ENCODE results near the gene MAP2K1.
"Not testable (repeated sequence)": the region's sequence is repeated elsewhere in the genome, so short reads cannot be mapped to it uniquely, and the experiment has no call there.

The MAP2K1 gene

GRCh38 chr15:66386204-66387123 is at the start of gene MAP2K1:
MAP2K1 (plus strand) TSS chr15:66386912; CDS start chr15:66387348, 436 bp downstream.
- DNase-seq (ENCODE audit: low spot score), result peak; percentile 97

- DNase-seq (ENCODE audit: low spot score), result not testable (repeated sequence)
Observed at GRCh38 chr15:66348530-66348929, 38.2 kb upstream of the MAP2K1 start.

DNA sequence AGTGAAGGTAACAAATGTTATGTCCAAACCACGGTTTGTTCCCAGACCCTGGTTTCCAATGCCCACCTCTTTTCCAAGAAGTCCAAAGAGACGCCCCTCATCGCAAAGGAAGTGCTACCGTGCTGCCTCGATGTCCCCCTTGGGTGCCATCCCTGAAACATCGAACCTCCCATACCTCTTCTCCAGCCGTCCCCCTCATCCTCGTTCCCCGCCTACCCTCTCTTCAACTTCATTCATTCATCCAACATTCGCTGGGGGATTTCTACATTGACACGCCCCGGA is 30.7 kb upstream of the MAP2K1 start:
- DNase-seq (ENCODE audit: low spot score), result no peak

DNA sequence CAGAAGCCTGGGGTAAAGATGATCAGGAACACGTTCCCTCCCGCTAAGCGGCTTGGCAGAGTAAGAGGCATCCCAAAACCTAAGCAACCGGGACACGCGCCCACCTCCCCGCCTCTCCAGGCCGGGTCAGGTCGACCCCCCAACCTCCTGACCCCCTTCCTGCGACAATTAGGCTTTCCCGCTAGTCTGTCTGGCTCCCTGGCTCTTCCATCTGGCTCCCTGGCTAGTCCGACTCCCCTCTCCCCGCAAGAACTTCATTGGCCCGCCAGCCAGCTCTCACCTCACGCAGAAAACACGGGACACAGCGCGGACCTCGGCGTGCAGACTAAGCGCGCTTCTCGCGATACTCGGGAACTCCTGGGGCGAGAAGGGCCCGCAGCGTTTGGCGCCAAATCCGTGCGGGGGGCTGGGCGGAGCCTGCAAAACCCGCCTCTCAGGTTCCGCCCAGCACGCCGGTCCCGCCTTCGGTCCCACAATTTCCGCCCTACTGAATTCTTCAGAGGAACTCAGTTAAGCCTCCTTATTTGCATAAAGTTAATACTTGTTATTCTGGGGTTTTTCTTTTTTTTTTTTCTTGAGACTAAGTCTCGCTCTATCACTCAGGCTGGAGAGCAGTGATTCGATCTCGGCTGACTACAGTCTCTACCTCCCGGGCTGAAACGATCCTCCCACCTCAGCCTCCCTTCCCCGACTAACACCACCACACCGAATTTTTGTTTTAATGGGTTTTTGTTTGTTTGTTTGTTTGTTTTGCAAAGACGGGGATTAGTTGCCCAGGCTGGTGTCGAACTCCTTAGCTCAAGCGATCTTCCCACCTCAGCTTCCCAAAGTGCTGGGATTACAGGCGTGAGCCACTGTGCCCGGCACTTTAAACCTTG is 30.1 kb upstream of the MAP2K1 start, which contains the start of gene TIPIN:
TSS of gene TIPIN (minus strand) at position 327 of the 878 bp plus-strand sequence. CDS start 3,738 bp downstream, outside the sequence.
- peak; percentile 68 for DNase-seq (ENCODE audit: low spot score)

DNA sequence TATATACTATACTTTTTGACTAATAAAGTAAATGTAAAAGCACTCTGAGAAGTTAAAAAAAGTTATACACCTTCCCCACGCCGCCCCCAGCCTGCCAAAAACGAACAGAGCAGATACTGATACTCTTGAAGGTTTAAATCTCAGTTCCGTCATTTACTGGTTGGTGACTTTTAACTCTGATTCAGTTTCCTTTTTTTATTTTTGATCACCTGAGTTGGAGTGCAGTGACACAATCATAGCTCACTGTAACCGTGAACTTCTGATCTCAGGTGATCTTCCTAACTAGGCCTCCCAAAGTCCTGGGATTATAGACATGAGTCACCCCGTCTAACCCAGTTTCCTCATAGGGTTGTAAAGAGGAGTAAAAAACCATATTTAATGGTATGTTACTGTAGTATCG is 27.0 kb upstream of the MAP2K1 start:
- DNase-seq (ENCODE audit: low spot score), result no peak

DNA sequence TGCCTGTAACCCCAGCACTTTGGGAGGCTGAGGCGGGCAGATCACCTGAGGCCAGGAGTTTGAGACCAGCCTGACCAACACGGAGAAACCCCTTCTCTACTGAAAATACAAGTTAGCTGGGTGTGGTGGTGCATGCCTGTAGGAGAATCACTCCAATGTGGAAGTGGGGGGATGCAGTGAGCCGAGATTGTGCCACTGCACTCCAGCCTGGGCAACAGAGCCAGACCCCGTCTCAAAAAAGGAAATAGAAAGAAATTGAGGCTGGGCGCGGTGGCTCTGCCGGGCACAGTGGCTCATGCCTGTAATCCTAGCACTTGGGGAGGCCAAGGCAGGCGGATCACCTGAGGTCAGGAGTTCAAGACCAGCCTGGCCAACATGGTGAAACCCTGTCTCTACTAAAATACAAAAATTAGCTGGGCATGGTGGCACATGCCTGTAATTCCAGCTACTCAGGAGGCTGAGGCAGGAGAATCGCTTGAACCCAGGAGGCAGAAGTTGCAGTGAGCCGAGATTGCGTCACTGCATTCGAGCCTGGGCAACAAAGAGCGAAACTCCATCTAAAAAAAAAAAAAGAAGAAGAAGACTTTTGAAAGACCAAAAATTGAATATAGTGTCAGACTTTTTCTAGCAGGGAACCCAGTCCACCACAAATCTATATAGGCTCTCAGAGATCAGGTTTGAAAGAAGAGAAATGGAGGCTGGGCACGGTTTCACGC is 24.8 kb upstream of the MAP2K1 start:
- DNase-seq (ENCODE audit: low spot score), result not testable (repeated sequence)

DNA sequence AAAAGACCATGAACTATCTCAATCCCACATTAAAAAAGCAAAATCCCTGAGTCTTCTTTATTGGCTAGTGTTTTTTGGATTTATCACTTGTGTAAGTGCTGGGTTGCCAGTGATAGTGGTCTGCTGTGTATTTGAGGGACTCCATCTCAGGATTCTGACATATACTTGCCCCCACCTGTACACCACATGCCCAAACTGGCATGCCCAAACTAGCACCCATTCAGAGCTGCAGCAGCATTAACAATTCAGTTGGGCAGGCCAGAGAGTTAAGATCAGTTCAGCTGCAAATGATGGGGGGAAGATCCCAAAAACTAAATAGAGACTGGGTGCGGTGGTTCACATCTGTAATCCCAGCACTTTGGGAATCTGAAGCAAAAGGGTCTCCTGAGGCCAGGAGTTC is 23.9 kb upstream of the MAP2K1 start:
- DNase-seq (ENCODE audit: low spot score), result no peak

GRCh38 chr15:66364944-66365528 is 21.7 kb upstream of the MAP2K1 start:
- DNase-seq (ENCODE audit: low spot score), result no peak

- DNase-seq (ENCODE audit: low spot score), result no peak
Observed at GRCh38 chr15:66369773-66370651, 16.7 kb upstream of the MAP2K1 start.

DNA sequence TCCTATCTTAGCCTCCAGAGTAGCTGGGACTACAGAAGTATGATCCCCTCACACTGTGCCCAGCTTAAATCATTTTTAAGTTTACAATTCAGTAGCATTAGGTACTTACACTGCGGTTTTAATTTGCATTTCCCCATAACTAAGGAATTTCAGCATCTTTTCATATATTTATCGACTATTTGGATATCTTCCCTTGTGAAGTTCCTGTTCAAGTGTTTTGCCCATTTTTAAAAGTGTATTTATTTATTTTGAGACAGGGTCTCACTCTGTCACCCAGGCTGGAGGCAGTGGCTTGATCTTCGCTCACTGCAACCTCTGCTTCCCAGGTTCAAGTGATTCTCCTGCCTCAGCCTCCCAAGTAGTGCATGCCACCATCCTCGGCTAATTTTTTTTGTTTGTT is 12.5 kb upstream of the MAP2K1 start:
- no peak for DNase-seq (ENCODE audit: low spot score)

DNA sequence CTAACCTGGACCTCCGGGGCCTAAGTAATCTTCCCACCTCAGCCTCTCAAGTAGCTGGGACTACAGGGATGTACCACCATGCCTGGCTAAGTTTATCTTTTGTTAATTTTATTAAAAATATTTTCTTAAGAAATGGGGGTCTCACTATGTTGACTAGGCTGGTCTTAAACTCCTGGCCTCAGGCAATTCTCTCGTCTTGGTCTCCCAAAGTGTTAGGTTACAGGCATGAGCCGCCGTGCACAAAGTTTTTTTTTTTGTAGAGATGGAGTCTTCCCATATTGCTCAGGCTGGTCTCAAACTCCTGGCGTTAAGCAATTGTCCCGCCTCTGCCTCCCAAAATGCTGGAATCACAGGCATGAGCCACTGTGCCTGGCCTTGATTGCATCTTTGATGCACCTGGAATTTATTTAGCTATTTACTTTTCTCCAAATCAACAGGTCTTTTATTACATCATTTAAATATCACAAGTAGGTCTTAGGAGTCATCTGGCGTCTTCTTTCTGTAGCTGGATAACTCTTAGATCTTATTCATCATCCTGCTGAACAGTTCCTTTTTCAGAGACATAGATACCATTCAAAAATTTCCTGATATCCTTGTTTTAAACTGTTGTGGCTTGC is 7.8 kb upstream of the MAP2K1 start:
- no peak for DNase-seq (ENCODE audit: low spot score)

- not testable (repeated sequence) for DNase-seq (ENCODE audit: low spot score)
Observed at GRCh38 chr15:66381376-66381775, 5.3 kb upstream of the MAP2K1 start.

DNA sequence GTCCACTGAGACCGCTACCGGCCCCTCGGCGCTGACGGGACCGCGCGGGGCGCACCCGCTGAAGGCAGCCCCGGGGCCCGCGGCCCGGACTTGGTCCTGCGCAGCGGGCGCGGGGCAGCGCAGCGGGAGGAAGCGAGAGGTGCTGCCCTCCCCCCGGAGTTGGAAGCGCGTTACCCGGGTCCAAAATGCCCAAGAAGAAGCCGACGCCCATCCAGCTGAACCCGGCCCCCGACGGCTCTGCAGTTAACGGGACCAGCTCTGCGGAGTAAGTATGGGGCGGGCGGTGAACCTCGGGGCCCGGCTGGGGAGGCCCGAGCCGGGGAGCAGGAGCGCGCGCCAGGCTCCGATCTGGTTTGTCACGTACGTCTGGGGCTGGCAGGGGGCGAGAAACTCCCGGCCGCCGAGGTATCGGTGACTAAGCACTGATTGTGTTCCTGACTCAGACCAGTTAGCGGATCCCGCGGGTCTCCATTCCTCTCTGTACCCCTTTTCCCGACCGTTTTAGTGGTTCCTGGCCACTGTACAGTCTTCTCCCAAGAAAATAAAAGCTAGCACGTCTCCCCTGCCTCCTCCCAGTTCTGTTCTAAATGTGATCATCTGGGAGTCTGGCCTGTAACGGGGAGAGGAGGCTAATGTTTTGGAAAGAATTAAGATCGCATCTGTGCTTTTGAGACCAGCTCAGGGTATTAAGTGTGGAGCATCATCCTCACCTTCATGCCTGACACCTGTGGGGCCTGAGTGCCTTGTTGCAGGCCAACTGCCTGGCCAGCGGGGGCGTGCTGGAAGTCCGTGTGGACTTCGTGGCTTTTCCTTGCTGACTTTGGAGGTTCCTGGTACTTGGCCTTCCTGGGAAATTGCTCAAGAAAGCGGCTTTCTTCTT is 691 bp downstream of the MAP2K1 start:
- peak; percentile 19 for DNase-seq (ENCODE audit: low spot score)

DNA sequence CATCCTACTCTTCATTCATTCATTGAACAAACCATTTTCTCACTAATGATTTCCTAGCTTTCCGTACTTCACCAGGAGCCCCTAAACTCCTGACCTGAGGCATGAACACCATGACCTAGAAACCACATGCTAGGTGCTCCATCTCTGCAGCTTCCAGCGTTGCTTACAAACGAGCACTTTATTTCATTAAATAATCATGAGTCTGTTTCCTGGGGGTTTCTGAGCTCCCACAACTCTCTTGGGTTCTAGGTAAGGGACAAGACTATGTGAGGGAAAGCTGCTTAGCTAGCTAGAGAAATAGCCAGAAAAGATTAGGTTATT is 1.3 kb downstream of the MAP2K1 start:
- DNase-seq (ENCODE audit: low spot score), result no peak

- no peak for DNase-seq (ENCODE audit: low spot score)
Observed at GRCh38 chr15:66388576-66388975, 1.9 kb downstream of the MAP2K1 start.

GRCh38 chr15:66389098-66389858 is 2.6 kb downstream of the MAP2K1 start:
- DNase-seq (ENCODE audit: low spot score), result no peak

GRCh38 chr15:66389859-66390381 is 3.2 kb downstream of the MAP2K1 start:
- DNase-seq (ENCODE audit: low spot score), result no peak

DNA sequence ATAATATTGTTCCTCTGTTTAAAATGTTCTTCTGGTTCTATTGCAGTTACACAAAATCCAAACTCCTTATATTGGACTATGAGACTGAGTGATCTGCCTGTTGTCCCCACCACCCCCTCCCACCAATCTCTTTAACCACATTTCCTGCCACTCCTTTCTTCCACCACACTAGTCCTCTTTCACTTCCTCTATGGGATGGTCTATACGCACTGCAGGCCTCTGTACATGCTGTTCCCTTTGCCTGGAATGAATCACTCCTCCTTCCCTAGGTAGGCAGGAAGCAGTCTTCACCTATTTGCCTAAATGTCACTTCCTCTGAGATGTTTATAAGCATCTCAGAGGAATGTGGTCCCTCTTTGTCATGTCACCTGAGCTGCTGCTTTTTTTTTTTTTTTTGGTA is 4.0 kb downstream of the MAP2K1 start:
- DNase-seq (ENCODE audit: low spot score), result peak; percentile 49
